Pancreas (tissue), 10 donors: ENCODE results near the gene DAB2IP. TPM values are rescaled to one million over a fixed set of nuclear protein-coding genes. Genes with fewer than 3 reads are reported as not detected.

Source experiments
- ATAC-seq, 4 donors: fragments of 200-7000 bp; cut with Tn5 transposase; one replicate each; pipeline versions ENCODE4 v1.8.0 to v1.9.1; 2020; ENCODE audit warnings: mild to moderate bottlenecking in 4 of 4, moderate library complexity in 4 of 4
- DNase-seq, 6 donors: peaks; one replicate each; pipeline ENCODE4 v3.0.0-alpha.2; 2020
- FAIRE-seq: peaks from 2 replicates; lab custom pipeline; 2012; peaks lifted over from hg19 to GRCh38; lab: Jason Lieb, UNC
- H3K27ac ChIP-seq, 4 donors: fragments of 200-600 bp; sonication (generic); 1 replicate in 3 of 4; 2 replicates in 1 of 4; pipeline versions ENCODE4 v1.5.0 to v1.8.0; 2020
- H3K27me3 ChIP-seq, 4 donors: fragments of 200-600 bp; one replicate each; pipeline ENCODE4 v1.8.0; 2021
- H3K36me3 ChIP-seq, 3 donors: fragments of 200-600 bp; sonication (generic) in 1 of 3; one replicate each; pipeline versions ENCODE4 v1.5.0 to v1.8.0; 2020 to 2021
- H3K4me1 ChIP-seq, 3 donors: fragments of 200-600 bp; one replicate each; pipeline ENCODE4 v1.8.0; 2021
- H3K4me3 ChIP-seq, 4 donors: fragments of 200-600 bp; sonication (generic) in 2 of 4; one replicate each; pipeline versions ENCODE4 v1.5.0 to v1.8.0; 2020 to 2021
- H3K9me3 ChIP-seq, 4 donors: fragments of 200-600 bp; one replicate each; pipeline ENCODE4 v1.8.0; 2021
- WGBS, 2 donors: extraction: QIAGEN DNeasy Blood & Tissue Kit; methylation state at CpG; one replicate each; pipeline ENCODE4 v1.1.7; 2013; 5-methylcytosine and 5-hydroxymethylcytosine counted together
- intact Hi-C, 3 donors: fragments of 100-400 bp; cut with DNase I; formaldehyde crosslinking; loops; one replicate each; pipeline versions ENCODE4 v1.11.1 to v1.14.2; 2022
- polyA plus RNA-seq, 2 donors: library from polyadenylated mRNA; stranded (reverse); fragments of 200-250 nt; gene quantifications; one replicate each; pipeline ENCODE4 v1.2.3, GENCODE V29; 2013
- total RNA-seq, 6 donors: library from RNA; stranded (reverse); fragmentation: NEBNext Ultra II Directional in 4 of 6; extraction: Animal tissue kit (Norgen Biotek cat#: 25700) in 4 of 6; gene quantifications; one replicate each; pipeline versions ENCODE4 v1.2.1 to v1.2.4, GENCODE V29; 2021 to 2023
- TF ChIP-seq, protein P1 (sequence below), 4 donors: fragments of 200-600 bp; sonication (generic) in 3 of 4; IDR thresholded peaks; one replicate each; pipeline versions ENCODE4 v1.5.0 to v1.8.0; 2021; ENCODE audit warnings: antibody characterized with exemption in 4 of 4
- donor health status: healthy with polysubstance abuse.
- donor health status: DM: no; HTN: no; CAD: no; lungs with moderate emphysema.
- donor health status: DM: no; HTN: no; CAD: no.
- donor health status: control.
- donor health status: control.
- donor health status: Bipolar disorder and iron deficiency.
- donor health status: DM: yes; HTN: yes; CAD: no.
- donor health status: DM: no; HTN: no; CAD: no.
- donor health status: DM: no; HTN: no; CAD: no.
- donor health status: DM: yes; HTN: yes; CAD: no.

DAB2IP gene
- total and polyA plus RNA-seq, 8 donors: 14.7 to 52.1 (median 25.3) TPM

DNA sequence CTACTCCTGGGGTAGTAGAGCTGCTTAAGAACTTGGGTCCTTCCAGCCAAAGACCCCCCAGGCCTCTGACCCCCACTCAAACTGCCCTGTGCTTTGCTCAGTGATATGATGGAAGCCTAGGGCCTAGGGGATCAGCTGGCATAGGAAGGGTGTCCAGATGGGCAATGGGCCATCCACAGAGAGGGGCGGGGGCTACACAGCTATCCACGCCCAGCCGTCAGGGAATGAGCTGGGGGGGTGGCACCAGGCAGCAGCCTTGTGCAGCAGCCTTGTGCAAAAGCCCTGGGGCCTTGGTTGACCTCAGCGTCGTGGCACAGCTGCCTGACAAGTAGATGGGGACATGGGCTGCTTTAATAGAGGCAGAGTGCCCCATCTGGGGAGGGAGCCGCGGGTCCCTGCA, 43.2 kb downstream of the DAB2IP start:
- Histone ChIP-seq H3K4me1 (peaks cover 0 to 4% (median under 1%) of the 10 kb centered on the region in 3 donors), H3K27me3 (no peaks in the 10 kb centered on the region), H3K9me3 (no peaks in the 10 kb centered on the region), H3K36me3 (no peaks in the 10 kb centered on the region), H3K27ac (no peak overlapping the region), H3K4me3 (no peak overlapping the region)
- WGBS, 2 donors: 84 to 95% methylated on average over 7 of the region's 7 CpGs
- ATAC-seq: no peak
- no peak for FAIRE-seq
- intact Hi-C loops: no loop called here
- TF ChIP-seq, protein P1, sequence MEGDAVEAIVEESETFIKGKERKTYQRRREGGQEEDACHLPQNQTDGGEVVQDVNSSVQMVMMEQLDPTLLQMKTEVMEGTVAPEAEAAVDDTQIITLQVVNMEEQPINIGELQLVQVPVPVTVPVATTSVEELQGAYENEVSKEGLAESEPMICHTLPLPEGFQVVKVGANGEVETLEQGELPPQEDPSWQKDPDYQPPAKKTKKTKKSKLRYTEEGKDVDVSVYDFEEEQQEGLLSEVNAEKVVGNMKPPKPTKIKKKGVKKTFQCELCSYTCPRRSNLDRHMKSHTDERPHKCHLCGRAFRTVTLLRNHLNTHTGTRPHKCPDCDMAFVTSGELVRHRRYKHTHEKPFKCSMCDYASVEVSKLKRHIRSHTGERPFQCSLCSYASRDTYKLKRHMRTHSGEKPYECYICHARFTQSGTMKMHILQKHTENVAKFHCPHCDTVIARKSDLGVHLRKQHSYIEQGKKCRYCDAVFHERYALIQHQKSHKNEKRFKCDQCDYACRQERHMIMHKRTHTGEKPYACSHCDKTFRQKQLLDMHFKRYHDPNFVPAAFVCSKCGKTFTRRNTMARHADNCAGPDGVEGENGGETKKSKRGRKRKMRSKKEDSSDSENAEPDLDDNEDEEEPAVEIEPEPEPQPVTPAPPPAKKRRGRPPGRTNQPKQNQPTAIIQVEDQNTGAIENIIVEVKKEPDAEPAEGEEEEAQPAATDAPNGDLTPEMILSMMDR (IDR thresholded peaks at IDR 0.05): no peak
- DNase-seq: peak in 2 of 6 donors; percentile 23 to 55

- Histone ChIP-seq H3K27me3 (no peaks in the 10 kb centered on the region), H3K4me1 (peaks cover 0 to 11% (median 7%) of the 10 kb centered on the region in 3 donors), H3K9me3 (no peaks in the 10 kb centered on the region), H3K27ac (no peak overlapping the region), H3K4me3 (no peak overlapping the region), H3K36me3 (no peaks in the 10 kb centered on the region)
- ATAC-seq (no peak), DNase-seq (no peak), FAIRE-seq (no peak)
- TF ChIP-seq, protein P1 (IDR thresholded peaks at IDR 0.05): no peak
- intact Hi-C loops: no loop called here
- WGBS, 2 donors: 75 to 84% methylated on average over 1 of the region's 1 CpG
Observed at GRCh38 chr9:121696930-121697329, 45.5 kb downstream of the DAB2IP start.

DNA sequence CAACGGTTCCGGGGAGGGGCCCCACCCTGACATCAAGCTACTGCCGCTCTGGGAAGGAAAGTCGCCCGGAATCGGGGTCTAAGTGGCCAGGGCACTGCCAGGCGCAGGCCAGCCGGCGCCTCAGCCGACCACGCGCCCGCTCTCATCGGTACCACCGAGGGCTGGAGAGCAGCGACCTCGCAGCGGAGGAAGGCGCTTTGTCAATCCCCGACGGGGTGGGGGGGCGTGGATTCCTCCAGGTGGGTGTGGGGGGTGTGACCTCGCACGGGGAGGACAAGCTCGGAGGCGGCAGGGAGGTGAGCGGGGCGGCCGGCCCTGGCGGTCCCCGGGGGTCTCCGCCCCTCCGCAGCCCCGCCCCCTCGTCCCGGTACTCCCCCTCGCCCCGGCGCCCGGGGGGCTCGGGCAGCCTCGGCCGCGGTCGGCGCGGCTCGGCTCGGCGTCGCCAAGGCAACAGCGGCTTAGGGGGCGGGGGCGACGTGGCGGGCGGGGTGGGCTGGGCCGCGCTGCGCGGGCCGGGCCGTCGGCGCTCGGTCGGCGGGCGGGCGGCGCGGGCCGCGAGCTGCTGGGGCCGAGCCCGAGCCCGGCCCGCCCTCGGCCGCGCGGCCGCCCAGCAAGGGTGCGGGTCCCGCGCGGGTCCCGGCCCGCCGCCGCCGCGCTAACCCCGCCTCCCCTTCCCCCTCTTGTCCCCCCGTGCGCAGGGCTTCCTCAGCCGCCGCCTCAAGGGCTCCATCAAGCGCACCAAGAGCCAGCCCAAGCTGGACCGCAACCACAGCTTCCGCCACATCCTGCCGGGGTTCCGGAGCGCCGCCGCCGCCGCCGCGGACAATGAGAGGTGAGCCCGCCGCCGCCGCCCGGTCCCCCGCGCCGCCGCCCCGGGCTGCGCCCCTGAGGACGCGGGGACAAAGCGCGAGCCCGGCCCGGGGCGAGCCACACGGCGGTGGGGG, 47.5 kb downstream of the DAB2IP start:
- FAIRE-seq (no peak), ATAC-seq (peak; percentile 10 to 57 (median 12)), DNase-seq (peak in 5 of 6 donors; percentile 38 to 85 (median 57))
- Histone ChIP-seq H3K36me3 (no peaks in the 10 kb centered on the region), H3K27me3 (no peaks in the 10 kb centered on the region), H3K4me1 (peaks cover 0 to 15% (median 12%) of the 10 kb centered on the region in 3 donors), H3K4me3 (peak overlapping the region; percentile 29 to 66 (median 53)), H3K9me3 (no peaks in the 10 kb centered on the region), H3K27ac (peak overlapping the region; percentile 45 to 81 (median 68))
- intact Hi-C loops: no loop called here
- WGBS, 2 donors: 9 to 20% methylated on average over 34 to 130 of the region's 130 CpGs
- TF ChIP-seq, protein P1 (IDR thresholded peaks at IDR 0.05): no peak

- peaks cover 0 to 15% (median 12%) of the 10 kb centered on the region in 3 donors for H3K4me1 ChIP-seq
- H3K9me3 ChIP-seq: no peaks in the 10 kb centered on the region
- H3K4me3 ChIP-seq: peak overlapping the region; percentile 29 to 66 (median 53)
- H3K36me3 ChIP-seq: no peaks in the 10 kb centered on the region
- intact Hi-C loops: no loop called here
- WGBS, 2 donors: 2 to 6% methylated on average over 23 to 36 of the region's 36 CpGs
- peak overlapping the region; percentile 45 to 81 (median 68) for H3K27ac ChIP-seq
- TF ChIP-seq, protein P1 (IDR thresholded peaks at IDR 0.05): no peak
- no peak for FAIRE-seq
- ATAC-seq: peak; percentile 24 to 36 (median 28)
- no peaks in the 10 kb centered on the region for H3K27me3 ChIP-seq
- peak in 3 of 6 donors; percentile 26 to 79 (median 68) for DNase-seq
Observed at GRCh38 chr9:121699571-121700164, 48.2 kb downstream of the DAB2IP start.
